NK-92 (cell line): ENCODE results near the gene TBC1D14.

ENCODE experiments used
- DNase-seq: peaks from one replicate; lab custom pipeline; 2025; ENCODE audit not compliant: unreplicated experiment; lab: John Stamatoyannopoulos, UW

Gene TBC1D14

DNA sequence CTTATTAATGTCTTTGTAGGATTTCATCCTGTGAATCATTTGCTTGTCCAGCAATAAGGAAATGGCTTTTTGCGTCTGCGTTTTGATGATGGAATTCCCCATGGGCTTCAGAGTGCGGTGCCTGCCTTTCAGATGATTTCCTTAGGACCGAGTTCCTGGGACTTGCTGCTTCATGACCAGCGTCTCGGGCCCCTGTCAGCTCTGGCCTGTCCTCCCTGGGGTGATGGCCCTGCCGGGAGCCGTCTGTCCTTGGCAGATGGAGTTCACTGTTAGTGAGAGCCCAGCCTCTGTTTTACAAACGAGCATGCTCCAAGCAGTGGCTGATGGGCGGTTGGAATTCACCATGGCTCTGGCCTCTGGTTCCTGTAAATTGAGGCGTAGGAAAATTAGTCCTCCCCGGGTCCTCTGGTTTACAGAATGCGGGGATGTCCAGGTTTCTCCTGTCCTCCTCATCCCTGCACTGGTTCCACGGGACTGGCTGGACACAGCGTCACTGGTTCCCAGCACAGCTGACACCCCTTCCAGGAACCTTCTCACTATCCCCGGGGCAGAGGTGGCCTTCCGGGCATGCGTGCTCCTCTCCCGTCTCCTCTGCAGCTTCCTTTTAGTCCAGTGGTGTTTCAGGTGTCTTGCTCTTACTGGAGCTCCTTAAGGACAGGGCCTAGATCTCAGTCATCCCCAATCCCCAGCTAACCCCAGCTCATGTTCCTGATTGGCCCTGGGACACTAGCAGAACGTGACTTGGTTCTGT is 34.9 kb downstream of the TBC1D14 start:
- DNase-seq, result no peak

DNA sequence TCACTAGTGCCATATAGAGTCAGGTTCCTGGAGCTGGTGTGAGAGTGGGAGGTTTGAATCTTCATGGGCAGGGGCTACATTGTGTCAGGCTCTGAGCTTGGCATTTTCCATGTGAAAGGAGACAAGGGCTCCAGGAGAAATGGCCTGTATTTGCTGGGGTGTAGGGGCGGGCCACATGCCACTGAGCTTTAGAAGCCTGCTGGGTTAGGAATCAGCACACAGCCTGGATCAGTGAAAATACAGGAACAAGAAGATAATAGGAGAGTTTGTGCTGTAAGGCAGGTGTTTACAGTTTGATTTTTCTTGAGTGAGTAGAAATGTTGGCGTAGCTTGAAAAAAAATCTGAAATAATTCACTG is 35.4 kb downstream of the TBC1D14 start:
- DNase-seq, result no peak

DNA sequence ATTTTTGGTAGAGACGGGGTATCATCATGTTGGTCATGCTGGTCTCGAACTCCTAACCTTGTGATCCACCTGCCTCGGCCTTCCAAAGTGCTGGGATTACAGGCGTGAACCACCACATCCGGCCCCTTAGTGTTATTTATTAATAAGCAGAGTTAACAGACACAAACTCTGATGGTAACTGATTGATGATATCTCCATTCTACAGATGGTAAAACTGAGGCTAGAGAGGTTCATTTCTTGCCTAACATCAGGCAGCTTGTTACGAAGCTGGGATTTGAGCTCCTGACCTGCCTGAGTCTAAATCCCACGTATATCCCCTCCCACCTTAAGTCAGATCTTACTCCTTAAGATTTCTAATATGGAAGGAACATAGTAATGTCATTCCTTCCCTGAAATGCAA is 36.9 kb downstream of the TBC1D14 start:
- no peak for DNase-seq

DNA sequence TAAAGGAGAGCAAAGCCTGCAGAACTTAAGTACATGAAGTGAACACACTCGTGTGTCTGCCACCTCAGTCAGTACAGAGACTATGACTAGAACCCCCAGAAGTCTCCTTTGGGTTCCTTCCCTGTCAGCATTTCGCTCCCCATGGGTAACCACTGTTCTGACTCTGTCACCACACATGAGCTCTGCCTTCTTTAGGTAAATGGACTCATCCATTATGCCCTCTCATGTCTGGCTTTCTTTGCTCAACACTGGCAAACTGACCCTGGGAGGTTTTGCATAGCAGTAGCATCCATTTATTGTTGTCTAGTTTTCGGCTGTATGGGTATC is 38.5 kb downstream of the TBC1D14 start:
- DNase-seq, result no peak

DNA sequence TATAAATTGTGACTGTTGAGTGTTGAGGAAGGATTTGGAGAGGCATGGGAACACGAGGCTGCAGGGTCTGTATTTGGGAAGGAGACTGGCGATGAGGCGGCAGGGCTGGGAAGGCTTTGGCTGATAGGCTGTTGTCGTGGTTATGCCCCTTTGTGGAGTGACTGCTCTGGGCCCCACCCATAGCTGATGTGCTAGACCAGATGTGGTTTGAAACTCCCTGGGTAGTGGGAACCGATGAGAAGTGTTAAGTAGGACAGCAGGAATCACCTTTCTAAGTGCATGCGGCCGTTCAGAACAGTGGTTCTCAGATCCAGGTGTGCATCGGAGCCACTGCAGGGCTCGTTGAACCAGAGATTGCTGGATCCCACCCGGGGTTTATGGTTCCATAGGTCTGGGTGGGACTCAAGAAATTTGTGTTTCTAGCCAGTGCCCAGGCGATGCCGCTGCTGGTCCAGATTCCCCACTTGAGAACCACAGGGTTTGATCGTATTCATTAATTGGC is 42.3 kb downstream of the TBC1D14 start:
- no peak for DNase-seq

DNA sequence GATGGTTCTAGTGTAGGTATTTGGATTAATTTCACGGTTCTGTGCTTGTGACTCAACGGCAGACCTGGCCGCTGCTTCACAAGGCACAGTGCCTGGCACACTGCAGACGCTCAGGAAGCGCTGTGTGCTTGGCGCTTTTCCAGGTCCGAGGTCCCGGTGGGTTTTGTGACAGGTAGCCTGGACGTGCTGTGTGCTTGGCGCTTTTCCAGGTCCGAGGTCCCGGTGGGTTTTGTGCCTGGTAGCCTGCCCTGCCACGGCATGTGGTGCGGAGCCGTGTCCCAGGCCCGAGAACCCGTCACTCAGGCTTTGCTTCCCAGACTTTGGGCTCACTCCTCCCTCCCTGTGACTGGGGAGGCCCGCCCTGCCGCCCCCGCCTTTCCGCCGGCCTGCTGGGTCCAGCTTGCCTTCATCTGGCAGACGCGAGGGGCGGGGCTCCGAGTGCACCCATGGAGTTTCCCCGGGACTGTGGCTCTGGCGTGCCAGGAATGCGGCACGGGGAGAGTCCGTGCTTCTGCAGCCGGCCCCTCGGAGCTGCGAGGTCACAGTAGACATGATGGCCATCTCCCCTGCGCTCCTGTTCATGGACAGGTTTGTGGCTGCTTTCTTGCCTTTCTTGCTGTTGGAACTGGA is 44.2 kb downstream of the TBC1D14 start:
- DNase-seq, result no peak

DNA sequence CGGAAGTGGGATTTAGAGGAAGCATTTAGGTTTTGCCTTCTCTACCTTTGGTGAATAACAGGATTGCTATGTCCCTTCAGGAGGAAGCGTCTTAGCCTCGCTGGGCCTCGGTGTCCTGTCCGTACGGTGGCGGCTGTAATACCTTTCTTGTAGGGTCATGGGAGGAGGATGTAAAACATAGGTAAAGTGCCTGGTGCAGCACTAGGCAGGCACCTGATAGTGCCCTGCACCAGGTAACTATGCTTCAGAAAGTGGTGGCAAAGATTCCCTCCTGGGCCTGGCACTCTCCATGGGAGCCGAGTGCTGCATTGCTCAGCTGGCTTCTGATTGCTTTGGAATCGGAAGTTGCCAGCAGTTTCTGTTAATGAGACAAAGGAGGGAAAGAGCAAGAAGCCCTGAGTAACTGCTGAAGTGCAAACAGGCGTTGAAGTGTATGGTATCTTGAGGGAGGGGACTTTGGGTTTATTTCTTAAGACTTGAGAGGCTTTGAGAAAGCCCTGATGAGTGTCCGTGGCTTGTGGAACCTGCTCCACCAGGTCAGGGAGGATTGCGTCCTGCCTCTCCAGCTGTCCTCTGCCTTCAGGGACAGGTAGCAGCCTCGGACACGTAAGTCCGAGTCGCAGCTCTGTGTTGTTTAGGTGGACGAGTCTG is 45.8 kb downstream of the TBC1D14 start:
- no peak for DNase-seq

DNA sequence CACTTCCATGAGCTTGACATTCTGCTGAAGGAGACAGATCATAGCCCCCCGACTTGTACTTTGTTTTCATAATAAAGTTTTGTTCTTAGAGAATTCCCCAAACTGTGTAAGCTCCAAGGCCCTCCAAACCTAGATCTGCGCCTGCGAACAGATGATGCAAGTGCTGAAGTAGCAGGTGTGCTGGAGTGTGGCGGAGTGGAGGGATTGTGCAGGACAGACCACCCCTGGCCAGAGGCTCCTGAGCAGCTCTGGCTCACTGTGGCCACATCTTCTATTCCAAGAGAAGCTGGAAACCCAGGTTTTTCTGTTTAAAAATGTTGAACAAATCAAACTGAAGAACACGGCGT is 46.4 kb downstream of the TBC1D14 start:
- DNase-seq, result no peak

DNA sequence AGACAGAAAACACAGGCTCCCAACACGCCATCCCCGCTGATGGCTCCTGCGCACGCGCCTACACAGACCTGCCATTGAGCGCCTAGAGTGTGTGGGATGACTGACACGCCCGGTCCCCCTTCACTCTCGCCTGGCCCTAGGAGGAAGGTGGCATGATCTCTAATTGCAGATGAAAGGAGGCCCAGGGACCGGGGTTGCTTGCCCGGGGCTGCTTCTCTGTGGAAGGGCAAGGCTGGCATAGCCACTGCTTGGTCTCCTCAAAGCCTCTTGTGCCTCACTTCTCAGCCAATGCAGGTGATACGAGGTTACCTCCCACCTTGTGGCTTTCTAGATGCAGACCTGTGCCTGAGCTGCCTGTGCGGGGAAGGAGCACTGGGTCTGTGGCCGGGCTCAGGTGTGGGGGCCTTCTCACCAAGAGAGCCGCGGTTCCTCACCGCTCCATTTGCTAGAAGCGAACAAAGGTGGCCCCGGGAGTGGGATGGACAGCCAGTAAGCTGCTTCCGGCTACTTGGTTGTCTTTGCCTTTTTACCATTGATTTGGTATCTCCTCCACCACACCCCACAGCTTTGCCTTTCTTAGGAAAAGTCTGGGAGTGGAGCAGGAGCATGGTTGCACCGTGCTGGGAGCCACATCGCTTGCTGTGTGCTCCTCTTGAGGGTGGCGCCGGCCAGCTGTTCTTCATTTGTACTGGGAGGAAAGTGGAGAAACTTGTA is 47.0 kb downstream of the TBC1D14 start:
- DNase-seq, result no peak

DNA sequence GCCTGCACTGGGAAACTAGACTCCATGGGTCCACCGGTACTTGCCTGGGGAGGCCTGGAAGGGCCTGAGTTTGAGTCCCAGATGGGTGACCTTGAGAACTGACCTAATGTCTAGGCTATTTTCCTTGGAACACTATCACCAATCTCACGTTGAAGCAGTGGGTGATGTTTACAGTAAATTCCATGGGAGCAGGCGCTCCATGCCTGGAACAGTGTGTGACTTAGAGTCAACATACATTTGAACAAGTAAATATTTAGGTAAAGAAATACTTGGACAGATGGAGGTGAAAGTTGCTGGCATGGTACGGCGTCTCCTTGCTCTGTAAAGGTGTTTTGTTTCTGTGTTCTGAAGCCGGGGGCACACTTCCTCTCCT is 47.5 kb downstream of the TBC1D14 start:
- no peak for DNase-seq

DNA sequence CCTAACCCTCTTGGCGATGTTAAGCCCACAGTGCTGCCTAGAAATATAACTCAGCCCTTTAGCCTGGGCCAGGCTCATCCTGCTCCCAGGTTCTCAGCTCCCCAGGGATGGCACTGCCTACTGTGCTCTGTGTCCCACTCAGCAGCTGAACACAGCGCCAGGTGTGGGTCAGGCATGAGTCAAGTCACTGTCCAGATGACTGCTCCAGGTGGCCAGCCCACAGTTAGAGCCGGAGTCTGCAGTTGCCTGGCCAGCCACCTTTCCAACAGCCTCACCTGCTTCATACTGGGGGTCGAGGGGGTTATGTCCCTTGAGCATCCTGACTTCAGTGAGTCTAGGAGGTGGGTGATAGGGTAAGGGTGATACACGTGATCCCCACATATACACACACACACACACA is 48.4 kb downstream of the TBC1D14 start:
- DNase-seq, result no peak

DNA sequence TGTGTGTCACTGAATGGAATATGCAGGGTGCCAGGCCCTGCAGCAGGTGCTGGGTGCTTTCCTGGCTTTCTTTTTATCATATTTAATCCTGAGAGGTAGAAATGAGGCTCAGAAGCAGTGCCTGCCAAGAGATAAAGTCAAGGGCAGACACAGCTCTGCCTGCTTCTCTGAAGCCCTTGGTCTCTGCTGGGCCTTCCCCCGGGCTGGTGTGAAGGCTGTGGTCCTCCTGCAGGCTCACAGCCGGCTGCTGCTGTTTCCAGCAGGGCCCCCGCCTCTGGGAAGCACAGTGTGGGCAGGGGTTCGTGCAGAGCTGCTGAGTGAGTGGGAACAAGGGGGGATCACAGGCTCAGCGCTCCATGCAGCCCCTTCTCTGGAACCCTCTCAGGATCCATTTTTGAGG is 49.6 kb downstream of the TBC1D14 start:
- no peak for DNase-seq

DNA sequence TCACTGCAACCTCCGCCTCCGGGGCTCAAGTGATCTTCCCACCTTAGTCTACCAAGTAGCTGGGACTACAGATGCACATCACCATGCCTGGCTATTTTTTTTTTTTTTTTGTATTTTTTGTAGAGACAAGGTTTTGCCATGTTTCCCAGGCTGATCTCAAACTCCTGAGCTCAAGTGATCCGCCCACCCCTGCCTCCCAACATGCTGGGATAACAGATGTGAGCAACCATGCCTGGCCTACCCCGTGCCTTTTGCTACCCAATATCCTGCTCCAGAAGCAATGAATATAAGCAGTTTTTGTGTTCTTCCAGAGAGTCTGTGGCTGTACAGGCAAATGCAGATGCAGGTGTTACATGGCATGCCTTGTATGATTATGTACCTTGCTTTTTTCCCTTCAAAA is 50.5 kb downstream of the TBC1D14 start:
- DNase-seq, result no peak

DNA sequence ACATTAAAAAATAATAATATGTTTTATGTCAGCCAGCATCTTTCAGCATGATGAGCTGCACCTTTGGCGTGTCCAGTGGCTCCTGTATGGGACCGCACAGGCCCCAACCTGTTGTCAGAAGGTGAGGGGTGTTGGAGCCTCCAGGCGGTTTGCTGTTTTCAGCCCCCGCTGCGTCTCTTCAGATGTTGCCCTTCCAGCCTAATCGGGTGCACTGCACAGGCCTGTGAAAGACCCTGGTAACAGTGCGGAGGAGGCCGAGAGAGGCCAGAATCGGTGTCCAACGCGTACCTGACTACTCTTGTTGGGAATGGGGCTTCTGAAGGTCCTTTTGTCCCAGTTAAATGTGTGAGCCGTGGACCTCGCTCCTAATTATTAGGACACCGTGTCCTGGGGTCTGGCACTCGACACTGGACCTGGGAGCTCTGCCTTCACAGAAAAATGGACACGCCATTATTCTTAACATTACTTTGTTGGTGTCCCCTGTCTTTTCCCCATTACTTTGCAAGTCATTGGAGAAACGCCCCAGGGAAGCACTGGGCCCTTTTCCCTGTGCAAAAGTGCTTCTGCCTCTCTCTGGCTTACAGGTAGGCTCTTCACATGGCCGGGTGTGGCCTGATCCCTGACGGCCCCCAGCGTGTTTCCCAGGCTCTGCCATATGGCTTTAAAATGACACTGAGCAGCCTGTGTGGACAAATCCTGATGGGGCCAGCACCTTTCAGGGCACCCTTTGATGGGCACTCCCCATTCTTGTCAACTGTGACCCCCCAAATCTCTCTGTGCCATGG is 51.2 kb downstream of the TBC1D14 start:
- DNase-seq, result no peak

DNA sequence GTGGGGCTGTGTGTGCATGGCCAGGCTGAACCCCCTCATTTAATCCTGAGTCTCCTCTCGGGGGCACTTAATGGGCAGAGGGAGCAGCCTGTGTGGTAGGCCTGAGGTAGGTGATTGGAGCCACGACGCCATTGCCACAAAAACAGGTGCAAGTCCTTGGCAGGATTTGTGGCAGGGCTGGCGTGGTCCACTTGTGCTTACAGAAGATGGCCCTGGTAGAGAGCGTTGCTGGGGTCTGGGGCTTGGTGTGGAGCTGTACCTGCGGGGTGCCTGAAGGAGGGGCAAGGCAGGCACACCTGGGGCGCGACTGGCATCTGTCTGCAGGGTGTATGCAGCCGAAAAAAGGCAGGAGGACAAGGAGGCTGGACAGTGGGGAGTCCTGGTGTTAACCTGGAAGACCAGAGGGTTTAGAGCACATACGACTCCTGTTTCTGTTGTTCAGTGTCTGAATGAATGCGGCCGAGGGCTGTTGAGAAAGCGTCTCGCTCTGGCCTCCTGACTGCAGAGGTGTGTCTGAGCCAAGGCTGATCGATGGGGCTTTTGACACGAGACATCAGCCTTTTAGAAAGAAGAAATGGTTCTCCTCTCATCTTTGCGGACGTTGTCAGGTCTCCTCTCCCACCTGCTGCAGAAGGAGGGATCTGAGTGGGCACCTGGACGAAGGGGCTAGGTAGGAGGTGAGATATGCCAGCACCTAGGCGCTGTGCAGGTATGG is 52.0 kb downstream of the TBC1D14 start:
- DNase-seq, result no peak

DNA sequence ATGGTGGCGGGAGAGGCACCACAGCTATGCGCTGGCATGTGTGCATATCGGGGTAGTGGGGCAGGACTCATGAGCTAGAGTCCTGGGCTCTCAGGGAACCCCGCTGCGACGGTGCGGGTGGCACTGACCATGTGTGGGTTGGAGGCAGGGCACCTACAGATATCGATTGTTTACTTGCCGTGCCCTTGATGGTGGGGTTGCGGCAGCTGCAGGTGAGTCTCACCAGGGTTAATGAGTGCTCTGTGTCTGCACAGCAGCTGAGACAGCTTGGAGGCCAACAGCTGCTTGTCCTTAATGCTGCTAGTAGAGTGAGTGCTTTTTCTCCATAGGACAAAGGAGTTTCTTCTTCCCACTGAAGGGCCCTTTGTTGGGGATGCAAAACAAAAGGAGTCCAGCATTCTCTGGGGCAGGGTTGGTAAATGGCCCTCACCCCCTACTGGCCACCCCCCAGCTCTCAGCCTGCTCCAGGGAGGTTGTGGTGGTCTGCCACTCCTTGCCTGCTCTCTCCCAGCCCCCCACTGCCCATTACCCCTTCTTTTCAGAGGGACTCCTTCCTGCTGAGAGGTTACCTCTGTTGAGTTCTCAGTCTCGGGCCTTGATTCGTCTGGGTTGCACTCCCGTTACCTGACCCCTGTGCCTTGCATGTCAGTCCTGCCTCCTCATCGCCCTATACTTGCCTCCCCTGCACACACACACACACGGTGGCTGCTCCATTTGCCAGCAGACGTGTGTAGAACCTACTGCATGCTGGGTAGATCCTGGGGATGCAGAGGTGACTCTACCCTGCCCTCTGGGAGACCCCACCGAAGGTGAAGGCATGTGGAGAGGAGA is 52.8 kb downstream of the TBC1D14 start:
- DNase-seq, result no peak

DNA sequence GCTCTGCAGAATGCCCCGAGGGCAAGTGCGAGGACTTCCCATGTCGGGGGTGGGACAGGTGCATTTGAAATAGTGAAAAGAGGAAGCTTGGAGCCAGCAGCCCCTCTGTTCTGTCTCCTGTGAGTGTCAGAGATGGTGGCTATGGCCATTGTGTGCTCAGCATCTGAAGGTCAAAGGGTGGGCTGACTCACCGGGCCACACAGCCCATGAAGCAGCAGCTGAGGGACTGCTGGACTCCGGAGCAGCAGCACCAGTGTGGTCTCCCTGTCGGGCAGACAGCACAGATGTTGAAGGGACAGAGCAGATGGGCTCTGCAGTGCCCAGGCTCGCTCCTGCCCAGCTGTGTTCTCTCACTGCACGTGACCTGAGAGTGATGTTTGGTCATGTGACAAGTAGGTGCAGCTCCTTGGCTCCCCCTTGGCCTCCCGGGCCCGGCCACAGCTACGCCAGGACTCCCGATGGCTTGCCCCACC is 53.5 kb downstream of the TBC1D14 start:
- DNase-seq, result no peak

DNA sequence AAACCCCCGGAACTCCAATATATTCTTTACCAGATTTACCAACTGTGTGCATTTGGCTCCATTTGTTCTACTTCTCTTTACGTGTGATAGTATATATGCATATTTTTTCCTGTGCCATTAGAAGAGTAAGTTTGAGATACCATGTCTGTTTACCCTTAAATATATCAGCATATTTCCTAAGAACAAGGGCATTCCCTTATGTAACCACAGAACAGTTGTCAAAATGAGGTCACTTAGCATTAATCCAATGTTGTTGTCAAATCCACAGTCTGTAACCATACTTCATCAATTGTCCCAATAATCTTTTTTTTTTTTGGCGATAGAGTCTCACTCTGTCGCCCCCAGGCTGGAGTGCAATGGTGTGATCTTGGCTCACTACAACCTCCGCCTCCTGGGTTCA is 55.2 kb downstream of the TBC1D14 start:
- no peak for DNase-seq

DNA sequence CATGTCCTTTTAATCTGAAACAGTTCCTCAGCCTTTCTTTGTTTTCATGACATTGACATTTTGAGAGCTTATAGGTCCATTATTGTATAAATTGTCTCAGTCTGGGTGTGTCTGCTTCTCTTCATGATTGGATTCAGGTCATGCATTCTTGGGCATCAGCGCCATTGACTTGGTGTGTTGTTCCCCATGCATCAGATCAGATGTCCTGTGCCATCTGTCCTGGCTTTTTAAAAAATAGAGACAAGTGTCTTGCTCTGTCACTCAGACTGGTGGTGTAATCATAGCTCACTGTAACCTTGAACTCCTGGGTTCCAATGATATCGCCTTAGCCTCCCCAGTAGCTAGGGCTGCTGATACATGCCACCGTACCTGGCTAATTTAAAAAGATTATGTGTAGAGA is 55.7 kb downstream of the TBC1D14 start:
- no peak for DNase-seq
